ENCODE measurements around the gene CHURC1.
A peak's percentile ranks its signal among the peaks of the same experiment; 100 is the strongest.

DNA sequence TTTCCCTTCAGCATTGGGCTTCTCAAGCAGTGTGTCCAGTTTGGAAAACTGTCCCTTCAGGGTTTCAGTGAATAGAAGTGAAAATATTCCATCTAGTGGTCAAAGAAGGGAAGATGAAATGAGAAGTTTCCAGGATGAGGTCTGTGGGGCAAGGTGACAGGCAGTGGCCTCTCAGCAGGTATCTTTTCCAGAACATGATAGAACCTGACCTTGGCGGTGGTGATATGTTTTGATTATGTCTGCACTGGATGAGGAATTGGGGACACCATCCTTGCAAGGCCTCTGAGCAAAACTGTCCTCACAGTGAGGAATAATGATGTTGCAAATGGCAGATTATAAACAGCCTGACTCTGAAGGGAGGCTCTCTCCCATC is 23.6 kb downstream of the CHURC1 start:
- TF ChIP-seq, protein P1, sequence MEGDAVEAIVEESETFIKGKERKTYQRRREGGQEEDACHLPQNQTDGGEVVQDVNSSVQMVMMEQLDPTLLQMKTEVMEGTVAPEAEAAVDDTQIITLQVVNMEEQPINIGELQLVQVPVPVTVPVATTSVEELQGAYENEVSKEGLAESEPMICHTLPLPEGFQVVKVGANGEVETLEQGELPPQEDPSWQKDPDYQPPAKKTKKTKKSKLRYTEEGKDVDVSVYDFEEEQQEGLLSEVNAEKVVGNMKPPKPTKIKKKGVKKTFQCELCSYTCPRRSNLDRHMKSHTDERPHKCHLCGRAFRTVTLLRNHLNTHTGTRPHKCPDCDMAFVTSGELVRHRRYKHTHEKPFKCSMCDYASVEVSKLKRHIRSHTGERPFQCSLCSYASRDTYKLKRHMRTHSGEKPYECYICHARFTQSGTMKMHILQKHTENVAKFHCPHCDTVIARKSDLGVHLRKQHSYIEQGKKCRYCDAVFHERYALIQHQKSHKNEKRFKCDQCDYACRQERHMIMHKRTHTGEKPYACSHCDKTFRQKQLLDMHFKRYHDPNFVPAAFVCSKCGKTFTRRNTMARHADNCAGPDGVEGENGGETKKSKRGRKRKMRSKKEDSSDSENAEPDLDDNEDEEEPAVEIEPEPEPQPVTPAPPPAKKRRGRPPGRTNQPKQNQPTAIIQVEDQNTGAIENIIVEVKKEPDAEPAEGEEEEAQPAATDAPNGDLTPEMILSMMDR (IDR thresholded peaks at IDR 0.05; ENCODE audit: control extremely low read depth in 1 of 3, insufficient read depth in 1 of 3, low read depth in 1 of 3, low read length in 3 of 3) = peak in 1 of 3 experiments; percentile 32; a peak in 1 of 4 replicates
- TF ChIP-seq CHD2 (IDR thresholded peaks at IDR 0.05; ENCODE audit: low read length) = no peak
